Epithelial cell of proximal tubule (primary cell): ENCODE results near the gene CZIB. TPM values are rescaled to one million over a fixed set of nuclear protein-coding genes. Genes with fewer than 3 reads are reported as not detected.

Source experiments
- DNase-seq: peaks from one replicate; pipeline ENCODE4 v3.0.0-alpha.2; 2011; ENCODE audit warnings: low read depth
- H3K4me3 ChIP-seq: 2 replicates; pipeline ENCODE4 v1.5.1; 2011; ENCODE audit warnings: low read depth, mild to moderate bottlenecking, low read length
- total RNA-seq: library from RNA; depleted of rRNA; stranded (reverse); fragments of >200 nt; gene quantifications from 2 replicates; pipeline ENCODE4 v1.2.3, GENCODE V29; 2015
- TF ChIP-seq, protein P1 (sequence below): conservative IDR thresholded peaks from 2 replicates; pipeline ENCODE4 v1.5.1; 2012; ENCODE audit warnings: low read depth, mild to moderate bottlenecking, low read length

Gene CZIB
- total RNA-seq, 1 donor from 2014 or later, result 60.8 TPM

DNA sequence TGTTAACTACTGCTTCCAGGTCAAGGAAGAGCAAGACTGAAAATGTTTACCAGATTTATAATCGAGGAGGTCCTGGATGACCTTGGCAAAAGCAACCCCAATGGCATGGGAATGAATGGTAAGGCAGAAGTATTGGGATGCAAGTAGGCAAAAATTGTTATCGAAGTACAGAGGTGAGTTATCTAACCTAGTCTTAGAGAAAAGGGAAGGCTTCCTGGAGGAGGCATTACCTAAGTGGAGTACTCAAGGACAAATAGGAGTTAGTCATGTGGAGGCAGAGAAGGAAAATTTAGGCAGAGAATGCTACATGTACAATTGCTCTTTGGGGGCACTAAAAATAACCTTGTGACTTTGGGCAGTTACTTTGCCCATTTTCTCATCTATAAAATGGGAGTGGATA lies 21.4 kb upstream of the CZIB start:
- DNase-seq, result no peak
- TF ChIP-seq, protein P1, sequence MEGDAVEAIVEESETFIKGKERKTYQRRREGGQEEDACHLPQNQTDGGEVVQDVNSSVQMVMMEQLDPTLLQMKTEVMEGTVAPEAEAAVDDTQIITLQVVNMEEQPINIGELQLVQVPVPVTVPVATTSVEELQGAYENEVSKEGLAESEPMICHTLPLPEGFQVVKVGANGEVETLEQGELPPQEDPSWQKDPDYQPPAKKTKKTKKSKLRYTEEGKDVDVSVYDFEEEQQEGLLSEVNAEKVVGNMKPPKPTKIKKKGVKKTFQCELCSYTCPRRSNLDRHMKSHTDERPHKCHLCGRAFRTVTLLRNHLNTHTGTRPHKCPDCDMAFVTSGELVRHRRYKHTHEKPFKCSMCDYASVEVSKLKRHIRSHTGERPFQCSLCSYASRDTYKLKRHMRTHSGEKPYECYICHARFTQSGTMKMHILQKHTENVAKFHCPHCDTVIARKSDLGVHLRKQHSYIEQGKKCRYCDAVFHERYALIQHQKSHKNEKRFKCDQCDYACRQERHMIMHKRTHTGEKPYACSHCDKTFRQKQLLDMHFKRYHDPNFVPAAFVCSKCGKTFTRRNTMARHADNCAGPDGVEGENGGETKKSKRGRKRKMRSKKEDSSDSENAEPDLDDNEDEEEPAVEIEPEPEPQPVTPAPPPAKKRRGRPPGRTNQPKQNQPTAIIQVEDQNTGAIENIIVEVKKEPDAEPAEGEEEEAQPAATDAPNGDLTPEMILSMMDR, result no peak
- H3K4me3 ChIP-seq, result no peak overlapping the region

DNA sequence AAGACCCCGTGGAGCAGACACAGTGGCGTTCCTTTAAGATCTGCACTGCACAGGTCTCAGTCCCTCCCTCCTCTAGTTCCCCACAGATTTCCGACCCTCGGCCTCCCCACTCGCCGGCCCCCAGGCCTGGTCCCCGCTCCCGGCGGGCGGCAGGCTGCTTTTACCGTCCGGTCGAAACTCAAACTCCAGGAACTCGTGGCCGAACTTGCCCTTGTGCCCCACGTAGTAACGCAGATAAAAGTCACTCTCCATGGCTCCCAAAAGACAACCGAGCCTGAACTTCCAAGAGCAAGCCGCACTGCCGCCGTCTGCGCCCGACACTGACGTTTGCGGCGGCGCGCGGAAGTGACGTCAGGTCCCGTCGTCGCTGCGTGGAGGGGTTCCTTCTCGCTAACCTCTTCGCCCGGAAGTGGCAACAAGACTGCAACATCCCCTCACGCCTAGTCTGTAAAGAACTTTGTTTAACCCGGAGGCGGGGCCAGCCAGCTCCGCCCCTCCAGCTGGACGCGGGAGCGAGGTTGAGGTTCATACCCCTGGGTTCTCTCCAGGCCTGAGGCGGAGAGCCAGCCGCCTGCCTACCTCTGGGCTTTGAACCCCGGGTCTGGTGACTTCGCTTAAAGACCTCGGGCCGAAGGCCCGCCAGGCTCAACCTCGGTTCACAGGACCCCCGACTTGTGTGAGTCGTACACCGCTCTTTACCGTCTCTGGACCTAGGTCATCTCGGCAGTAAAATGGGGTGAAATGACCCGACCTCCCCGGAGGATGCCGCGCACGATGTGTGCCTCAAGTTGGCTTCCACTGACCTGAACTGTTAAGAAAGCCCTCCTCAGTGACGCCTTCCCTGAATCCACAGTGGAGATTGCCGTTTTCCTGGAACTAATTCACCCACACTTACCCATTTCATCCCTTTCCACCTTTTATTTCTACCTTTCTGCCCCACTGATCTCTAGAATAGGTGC lies 18.0 kb upstream of the CZIB start, which contains the start of gene MAGOH:
Gene MAGOH (minus strand): TSS at position 322 of the 959 bp plus-strand sequence. CDS start 70 bp downstream, at position 252.
- DNase-seq, result peak; percentile 63
- H3K4me3 ChIP-seq, result peak within 1 kb of the TSS; percentile 85
- TF ChIP-seq, protein P1, result no peak

DNA sequence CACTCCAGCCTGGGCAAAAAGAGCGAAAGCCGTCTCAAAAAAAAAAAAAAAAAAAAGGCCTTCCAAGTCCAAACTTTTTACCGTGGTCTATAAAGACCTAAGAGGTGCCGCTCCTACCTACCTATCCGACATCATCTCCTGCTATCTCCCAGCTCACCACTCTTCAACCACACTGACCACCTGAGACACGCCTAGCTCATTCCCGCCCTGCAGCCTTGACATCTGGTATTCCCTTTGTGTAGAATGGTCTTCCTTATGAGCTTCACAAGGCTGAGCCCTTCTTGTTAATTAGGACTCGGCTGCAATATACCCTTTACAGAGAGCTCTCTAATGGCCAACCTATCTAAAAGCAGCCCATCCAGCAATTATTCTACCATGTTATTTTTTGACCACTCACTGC lies 17.2 kb upstream of the CZIB start:
- peak overlapping the region; percentile 85 for H3K4me3 ChIP-seq
- TF ChIP-seq, protein P1, result no peak
- no peak for DNase-seq

DNA sequence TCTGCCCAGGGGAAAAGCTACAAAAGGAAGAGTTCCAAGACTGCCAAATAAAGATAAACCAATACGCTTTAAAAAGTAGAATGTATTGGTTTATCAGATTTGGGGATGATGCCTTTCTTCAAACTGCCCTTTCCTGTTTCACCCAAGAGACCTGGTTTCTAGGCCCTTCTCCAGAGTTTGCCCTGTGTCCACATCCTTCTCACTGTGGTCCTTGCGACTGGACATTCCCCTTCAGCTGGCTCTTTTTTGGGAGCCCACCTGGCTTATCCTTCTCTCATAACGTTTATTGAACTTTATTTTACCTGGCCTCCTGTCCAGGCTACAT lies 490 bp upstream of the CZIB start:
- peak overlapping the region; percentile 65 for H3K4me3 ChIP-seq
- TF ChIP-seq, protein P1, result no peak
- no peak for DNase-seq

DNA sequence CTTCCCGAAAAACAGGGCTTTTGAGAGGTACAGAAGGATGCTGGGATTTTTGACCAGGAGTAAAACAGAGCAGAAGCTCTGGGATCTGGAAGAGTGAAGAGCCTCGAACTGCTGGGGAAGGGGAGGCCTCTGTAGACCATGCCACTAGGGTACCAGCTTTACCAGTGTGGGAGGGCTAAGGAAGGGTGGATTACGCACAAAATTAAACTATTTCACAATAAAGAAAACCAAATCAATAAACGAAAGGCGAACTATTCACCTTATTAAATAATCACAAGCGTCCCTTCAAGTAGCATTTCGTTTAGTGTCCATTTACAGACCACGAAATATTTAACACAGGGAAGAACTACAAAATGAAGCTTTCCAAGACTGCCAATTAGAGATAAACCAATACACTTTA lies 723 bp downstream of the CZIB start:
- DNase-seq, result no peak
- H3K4me3 ChIP-seq, result peak overlapping the region; percentile 65
- TF ChIP-seq, protein P1, result no peak

DNA sequence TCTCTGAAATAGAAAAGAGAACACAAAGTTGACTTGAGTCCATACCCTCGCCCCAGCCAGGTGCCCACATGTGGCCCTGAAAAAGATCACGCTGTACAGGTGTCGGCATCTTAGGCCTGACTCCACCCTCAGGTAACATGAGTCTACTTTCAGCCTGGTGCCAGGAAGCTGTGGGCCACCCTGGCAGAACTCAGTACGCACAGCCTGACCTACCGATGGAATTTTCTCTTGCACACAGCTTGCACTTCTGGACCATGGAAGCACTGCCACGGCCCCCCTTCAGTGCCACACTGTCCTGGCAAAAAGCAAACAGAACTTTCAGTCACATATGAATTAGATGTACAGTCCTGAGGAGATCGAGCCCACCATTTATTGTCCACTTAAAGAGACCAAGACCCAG lies 2.2 kb downstream of the CZIB start:
- DNase-seq, result no peak
- TF ChIP-seq, protein P1, result no peak

More for the DNA sequence above, 2.2 kb downstream of the CZIB start:
- no peak overlapping the region for H3K4me3 ChIP-seq
